ENCODE measurements around the gene ATF6B.

ATF6B gene

DNA sequence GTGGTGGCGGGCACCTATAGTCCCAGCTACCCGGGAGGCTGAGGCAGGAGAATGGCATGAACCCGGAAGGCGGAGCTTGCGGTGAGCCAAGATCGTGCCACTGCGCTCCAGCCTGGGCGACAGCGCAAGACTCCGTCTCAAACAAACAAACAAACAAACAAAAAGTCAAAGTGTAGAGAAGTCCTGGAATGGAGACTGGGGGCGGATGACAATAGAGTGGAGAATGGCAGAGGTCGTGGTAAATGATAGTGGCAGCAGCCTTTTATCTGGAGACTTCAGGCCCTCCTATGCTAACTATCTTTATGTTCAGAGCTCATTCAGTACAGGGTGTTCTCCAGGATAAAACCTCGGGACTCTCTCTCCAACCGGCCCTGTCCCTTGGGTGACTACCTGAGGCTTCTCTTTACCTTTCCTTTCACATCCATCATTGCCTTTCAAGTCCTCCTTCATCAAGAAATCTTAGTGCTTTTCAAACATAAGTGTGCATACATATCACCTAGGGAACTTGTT, 3.4 kb upstream of the ATF6B start:
- DNase-seq (ENCODE audit: low read depth) = no peak

DNA sequence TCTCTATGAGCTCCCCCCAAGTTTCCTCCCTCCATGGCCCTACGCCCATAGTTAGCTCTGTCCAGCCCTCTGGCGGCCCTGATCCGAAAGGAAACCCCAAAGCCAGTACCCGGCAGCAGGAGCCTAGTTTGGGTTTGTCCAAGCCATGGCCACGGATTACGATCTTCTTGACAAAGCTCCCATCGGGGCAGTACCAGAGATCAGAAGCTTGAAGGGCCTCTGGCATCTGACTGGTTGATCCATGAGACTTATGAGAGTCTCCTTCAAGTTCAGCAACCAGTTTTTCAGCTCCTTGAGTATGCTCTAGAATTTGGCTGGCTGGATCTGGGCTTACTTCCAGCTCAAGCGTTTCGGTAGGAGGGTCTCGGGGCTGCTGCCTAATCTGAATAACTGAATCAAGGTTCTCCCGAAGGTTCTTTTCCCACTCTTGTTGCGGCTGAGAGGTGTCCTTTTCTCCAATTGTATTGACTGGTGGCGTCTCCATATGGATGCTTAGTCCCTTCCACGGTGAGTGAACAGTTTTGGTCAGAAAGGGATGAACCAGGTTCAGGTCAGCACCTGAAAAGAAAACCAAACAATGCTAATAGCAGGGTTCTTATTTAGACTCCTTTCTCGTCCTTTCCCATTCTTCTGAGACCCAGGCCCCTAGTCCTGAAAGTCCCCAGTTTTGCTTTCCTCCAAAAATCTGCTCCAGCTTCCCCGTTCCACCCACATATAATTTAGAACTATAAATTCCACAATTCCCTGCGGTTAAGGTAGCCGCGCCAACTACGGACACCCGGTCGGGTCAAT, 1.4 kb upstream of the ATF6B start:
- DNase-seq (ENCODE audit: low read depth) = no peak

GRCh38 chr6:32128751-32129296, 778 bp upstream of the ATF6B start:
- DNase-seq (ENCODE audit: low read depth) = no peak

DNA sequence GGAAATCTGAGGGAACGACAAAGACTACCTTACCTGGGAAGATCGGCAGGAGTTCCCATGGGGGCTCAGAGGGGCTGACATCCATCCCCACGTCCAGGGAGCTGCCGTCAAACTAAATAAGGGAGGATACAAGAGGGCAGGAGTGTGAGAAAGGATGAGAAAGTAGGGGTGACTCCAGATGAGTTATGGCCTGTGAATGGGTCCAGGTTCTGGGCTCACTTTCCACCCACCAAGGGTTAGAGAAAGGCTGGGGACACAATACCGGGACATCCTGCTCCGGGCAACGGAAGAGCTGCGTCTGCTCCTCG, 683 bp downstream of the ATF6B start:
- no peak for DNase-seq (ENCODE audit: low read depth)

DNA sequence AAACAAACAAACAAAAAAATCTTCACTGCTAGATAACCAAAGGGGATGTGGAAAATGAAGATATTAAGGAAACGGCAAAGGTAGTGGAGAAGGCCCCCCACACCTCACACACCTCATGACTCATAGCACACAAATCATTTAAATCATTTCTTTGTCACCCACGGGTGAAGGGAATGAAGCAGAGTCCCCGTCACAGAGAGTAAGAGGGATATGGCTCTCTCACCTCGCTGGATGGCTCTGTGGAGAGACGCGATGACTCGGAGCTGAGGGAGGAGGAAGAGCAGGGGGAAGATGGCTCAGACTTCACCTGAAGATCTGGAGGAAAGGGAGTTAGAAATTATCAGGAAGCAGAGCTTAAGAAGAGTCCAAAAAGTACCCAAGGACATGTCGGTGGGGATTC, 1.2 kb downstream of the ATF6B start:
- DNase-seq (ENCODE audit: low read depth) = no peak

DNA sequence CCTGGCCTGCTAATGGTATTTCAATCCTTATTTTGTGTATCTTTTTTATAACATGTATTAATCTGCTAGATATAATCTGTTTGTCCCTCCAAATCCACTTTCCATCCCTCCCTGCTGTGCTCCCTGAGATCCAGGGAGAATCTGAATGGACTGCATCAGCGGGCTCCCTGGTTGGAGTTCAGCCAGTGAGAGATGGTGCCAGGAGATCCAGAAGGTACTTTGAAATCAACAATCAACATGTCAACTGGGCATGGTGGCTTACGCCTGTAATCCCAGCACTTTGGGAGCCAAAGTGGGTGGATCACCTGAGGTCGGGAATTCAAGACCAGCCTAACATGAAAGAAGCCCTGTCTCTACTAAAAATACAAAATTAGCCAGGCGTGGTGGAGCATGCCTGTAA, 4.4 kb downstream of the ATF6B start:
- no peak for DNase-seq (ENCODE audit: low read depth)

GRCh38 chr6:32120573-32121059, 7.4 kb downstream of the ATF6B start:
- no peak for DNase-seq (ENCODE audit: low read depth)

DNA sequence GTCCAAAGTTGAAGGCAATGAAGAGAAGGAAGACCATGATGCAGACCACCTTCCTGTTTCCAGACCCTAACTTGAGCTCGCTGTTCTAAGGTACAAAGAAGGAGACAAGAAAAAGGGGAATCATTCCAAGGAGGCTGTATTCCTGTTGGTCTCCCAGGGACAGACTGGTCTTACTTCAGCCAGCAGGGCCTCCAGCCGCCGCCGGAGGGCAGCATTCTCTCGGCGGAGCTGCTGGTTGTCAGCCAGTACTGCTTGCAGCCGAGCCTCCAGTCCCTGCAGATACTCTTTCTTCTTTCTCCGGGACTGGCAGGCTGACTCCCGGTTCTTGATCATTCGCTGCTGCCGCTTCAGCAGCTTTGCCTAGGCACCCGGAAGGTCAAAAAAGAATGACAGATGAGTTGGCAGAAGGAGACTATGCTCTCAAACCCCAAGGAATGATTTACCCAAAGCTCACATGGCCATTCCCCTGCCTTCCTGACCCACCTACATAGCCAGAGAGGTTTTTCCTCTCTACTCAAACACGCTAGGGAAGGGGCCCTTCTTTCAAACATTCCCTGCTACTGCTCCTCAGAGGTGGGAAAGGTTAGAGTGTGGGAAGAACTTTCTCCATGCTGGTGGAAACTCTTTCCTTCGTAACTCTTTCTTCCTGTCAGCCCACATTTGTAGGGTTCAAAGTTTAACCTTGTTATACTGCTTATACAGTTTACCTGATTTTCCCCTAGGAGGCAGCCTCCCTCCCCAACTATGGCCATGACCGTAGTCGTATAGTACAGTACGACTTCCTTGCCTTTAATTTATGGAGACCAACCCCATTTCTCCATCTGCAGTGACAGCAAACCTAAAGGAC, 9.0 kb downstream of the ATF6B start:
- DNase-seq (ENCODE audit: low read depth) = peak; percentile 33

DNA sequence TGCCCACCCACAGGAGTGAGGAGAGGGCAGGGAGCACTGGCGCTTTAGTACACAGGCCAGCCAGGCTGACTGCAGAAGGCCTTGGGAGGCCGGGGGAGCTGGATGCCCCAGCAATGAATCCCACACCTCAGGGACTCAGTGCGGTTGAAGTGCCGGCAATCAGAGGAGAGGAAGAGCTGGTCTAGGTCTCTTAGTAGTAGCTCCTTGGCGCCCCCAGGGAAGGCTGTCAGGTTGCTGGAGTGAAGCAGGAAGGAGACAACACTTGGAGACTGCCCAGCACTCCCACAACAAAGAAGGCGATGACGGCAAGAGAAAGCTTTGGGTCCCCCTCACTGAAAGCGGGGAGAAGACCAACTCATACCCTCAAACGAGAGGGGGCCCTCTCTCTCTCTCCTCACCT, 10.6 kb downstream of the ATF6B start:
- DNase-seq (ENCODE audit: low read depth) = no peak

DNA sequence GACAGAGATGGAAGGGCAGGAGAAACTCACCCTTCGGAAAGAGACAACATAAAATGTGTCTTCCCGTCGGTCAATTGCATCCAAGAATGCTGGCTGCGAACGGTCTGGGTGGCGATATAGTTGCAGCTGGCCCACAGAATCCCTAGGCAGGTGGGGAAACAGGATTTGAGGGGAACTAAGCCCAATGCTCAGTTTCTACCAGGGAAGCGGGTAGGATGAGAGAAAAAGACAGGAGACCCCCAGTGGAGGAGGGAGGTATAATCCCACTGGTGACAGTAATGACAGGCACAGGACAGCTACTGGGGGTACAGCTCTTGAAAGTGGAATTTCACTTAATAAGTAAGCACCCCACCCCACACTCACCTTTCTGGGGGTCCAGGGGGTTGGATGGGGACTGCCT, 11.4 kb downstream of the ATF6B start:
- DNase-seq (ENCODE audit: low read depth) = no peak

- DNase-seq (ENCODE audit: low read depth) = no peak
Observed at GRCh38 chr6:32115623-32116022, 12.4 kb downstream of the ATF6B start.

GRCh38 chr6:32114796-32115195, 13.2 kb downstream of the ATF6B start:
- DNase-seq (ENCODE audit: low read depth) = no peak

DNA sequence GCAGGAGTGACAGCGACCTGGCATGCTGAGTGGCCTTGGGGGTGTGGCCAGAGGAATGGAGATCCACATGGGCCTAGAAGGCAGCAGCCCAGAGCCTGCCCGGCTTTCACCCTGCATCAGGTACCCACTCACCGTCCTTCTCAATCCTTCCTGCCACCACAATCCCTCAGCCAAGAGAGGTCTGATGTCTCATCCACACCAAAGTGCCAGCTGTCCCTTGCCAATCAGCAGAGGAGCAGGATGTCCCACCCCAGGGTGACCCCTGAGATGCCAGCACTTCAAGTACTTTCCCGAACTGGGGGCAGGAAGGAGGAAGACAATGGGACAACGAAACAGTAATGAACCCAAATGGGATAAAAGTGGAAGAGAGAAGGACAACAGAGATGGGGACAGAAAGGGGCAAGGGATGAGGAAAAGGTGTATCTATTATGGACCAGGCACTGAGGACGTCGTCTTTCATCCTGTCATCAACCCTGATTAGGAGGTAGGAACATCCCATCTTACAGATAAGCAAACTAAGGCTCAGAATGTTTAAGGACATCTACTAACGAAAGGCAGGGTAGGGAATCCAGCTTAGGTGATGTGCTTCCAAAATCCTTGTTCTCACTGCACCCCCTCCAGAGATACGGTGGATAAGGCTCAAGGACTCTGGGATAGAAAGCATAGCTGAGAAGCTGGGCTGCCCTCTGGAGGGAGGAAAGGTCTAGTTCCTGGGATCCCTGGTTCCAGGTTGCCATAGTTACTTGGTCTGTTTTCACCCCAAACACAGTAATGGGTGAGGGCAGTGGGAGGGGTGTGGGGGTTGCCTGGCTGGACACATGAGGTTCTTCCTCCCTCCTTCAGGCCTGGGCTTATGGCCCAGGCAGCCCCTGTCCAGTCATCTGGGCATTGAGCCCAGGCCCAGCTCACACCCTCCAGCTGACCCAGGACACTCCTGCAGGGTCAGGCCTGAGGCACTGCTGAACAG, 14.4 kb downstream of the ATF6B start:
- DNase-seq (ENCODE audit: low read depth) = no peak

DNA sequence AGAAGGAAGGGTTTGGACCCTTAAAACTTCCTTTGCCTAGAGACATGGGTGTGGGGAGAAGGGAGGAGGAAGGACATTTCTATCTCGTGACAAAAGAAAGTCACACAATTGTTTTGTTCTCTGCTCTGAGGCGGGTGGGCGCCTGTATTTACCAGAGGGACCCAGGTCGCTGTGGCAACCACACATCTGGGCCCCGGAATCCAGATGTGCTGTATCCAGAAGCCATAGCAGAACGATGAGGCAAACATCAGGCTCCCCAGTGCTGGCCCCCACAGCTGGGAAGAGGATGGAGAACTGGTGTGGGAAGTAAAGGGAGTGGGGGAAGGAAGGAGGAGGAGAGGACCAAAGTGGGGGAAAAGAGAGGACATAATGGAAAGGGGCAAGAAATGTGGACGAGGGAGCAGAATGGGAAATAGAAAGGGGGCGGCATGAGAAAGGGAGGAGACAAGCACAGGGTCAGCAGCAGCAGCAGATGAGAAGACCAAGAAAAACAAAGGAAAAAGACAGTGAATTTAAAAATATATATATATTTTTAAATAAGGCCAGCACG, 15.5 kb downstream of the ATF6B start:
- DNase-seq (ENCODE audit: low read depth) = no peak

- no peak for DNase-seq (ENCODE audit: low read depth)
Observed at GRCh38 chr6:32111424-32112066, 16.5 kb downstream of the ATF6B start.

DNA sequence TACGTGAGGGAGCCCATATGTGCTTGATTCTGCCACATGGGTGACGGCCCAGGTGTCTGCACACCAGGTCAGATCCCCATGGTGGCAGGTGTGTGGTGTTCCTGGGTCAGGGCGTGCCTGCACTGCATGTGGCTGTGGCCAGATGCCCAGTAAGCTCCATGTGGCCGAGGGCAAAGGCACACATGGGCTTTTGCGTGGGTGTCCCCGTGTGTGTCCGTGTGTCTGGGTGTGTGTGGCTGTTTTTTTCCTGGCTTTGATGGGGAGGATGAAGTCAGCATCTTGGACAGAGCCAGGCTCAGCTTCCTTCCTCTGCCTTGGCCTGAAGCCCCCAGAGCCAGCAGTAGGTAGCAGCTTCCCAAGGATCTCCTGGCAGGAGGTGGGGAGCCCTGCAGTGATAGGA, 17.4 kb downstream of the ATF6B start:
- DNase-seq (ENCODE audit: low read depth) = no peak

DNA sequence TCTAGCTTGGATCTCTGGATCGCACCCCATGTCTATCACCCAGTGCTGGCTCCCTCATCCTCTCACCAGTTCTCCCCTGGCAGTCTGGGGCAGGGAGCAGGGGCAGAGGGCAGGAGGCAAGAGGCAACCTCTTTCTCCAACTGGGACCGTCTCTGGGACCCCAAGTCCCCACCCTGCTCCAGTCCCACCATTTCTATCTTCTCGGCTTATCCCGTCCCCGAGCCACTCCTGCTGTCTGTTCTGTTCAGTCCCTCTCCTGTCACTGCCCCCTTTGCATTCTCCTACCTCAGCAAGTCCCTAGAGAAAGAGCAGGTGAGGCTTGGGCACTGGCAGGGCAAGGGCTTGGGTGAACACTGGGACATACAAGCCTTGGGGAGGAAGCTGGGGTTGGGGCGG, 18.3 kb downstream of the ATF6B start:
- DNase-seq (ENCODE audit: low read depth) = no peak

GRCh38 chr6:32109114-32109764, 18.8 kb downstream of the ATF6B start, which contains the start of gene TNXB:
Gene TNXB (minus strand): TSS chr6:32109338. CDS start chr6:32098198, 11,140 bp downstream.
- DNase-seq (ENCODE audit: low read depth) = no peak

GRCh38 chr6:32108727-32109113, 19.3 kb downstream of the ATF6B start:
- no peak for DNase-seq (ENCODE audit: low read depth)

DNA sequence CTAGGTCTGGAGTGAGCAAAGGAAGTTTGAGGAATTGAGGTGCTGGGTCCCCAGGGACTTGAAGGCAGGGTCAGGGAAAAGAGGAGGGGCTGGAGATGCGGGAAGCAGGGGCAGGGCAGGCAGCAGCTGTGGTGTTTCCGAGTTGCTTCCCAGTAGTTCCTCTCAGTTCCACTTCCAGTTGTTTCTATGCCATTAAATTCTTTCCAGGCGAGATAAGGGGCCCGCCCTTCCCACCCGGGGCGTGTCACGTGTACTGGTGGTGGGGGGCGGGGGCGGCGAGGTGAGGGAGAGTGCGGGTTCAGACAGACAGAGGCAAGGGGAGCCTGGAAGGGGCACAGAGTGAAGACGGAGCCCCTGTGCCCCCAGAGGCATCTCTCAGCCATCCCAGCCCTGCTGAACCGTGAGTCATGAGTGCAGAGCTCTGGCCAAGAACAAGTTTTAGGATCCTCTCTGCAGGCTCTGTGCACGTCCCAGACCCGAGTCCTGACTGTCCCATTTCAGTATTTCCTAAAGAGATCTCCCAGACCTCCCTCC, 19.9 kb downstream of the ATF6B start:
- no peak for DNase-seq (ENCODE audit: low read depth)
